ENCODE results near the gene APLN.

APLN gene

GRCh38 chrX:129659861-129660260, 5.1 kb upstream of the APLN start:
- ATAC-seq, result no peak

GRCh38 chrX:129659141-129659540, 4.4 kb upstream of the APLN start:
- ATAC-seq, result no peak

GRCh38 chrX:129658429-129658828, 3.7 kb upstream of the APLN start:
- no peak for ATAC-seq

- ATAC-seq, result no peak
These were observed 942 bp upstream of the APLN start for GRCh38 chrX:129655547-129656249.

- peak; percentile 65 to 67 for ATAC-seq
These were observed 645 bp downstream of the APLN start for GRCh38 chrX:129653971-129654651.

- ATAC-seq, result no peak
These were observed 1.4 kb downstream of the APLN start for GRCh38 chrX:129653181-129653970.

GRCh38 chrX:129652565-129653169, 2.1 kb downstream of the APLN start:
- ATAC-seq, result no peak

GRCh38 chrX:129651756-129652564, 2.8 kb downstream of the APLN start:
- no peak for ATAC-seq

- no peak for ATAC-seq
These were observed 3.8 kb downstream of the APLN start for GRCh38 chrX:129650821-129651510.

GRCh38 chrX:129650183-129650689, 4.5 kb downstream of the APLN start:
- ATAC-seq, result no peak

- no peak for ATAC-seq
These were observed 5.2 kb downstream of the APLN start for GRCh38 chrX:129649268-129650182.

- ATAC-seq, result no peak
These were observed 6.1 kb downstream of the APLN start for GRCh38 chrX:129648514-129649267.

GRCh38 chrX:129647418-129648410, 7.0 kb downstream of the APLN start:
- ATAC-seq, result no peak

- ATAC-seq, result no peak
These were observed 8.0 kb downstream of the APLN start for GRCh38 chrX:129646566-129647417.

- ATAC-seq, result no peak
These were observed 12.1 kb downstream of the APLN start for GRCh38 chrX:129642641-129643040.

- ATAC-seq, result no peak
These were observed 12.8 kb downstream of the APLN start for GRCh38 chrX:129641941-129642340.

- no peak for ATAC-seq
These were observed 13.3 kb downstream of the APLN start for GRCh38 chrX:129641469-129641868.
